ACC112 (cell line): ENCODE results near the gene FLOT2.

Experiments
- H2AFZ ChIP-seq: fragments of 200-600 bp; sonication (generic); one replicate; pipeline ENCODE4 v1.6.0; 2017; ENCODE audit warnings: antibody characterized with exemption, low read length; ENCODE audit not compliant: unreplicated experiment
- H3K27ac ChIP-seq: fragments of 200-600 bp; sonication (generic); 2 replicates; pipeline ENCODE4 v1.5.1; 2014; ENCODE audit warnings: low read depth, mild to moderate bottlenecking, antibody characterized with exemption, low read length, moderate library complexity
- H3K27me3 ChIP-seq: fragments of 200-600 bp; sonication (generic); 2 replicates; pipeline ENCODE4 v1.6.1; 2014; ENCODE audit warnings: mild to moderate bottlenecking, antibody characterized with exemption, low read length, moderate library complexity, mixed read lengths; ENCODE audit not compliant: insufficient read depth
- H3K36me3 ChIP-seq: fragments of 200-600 bp; sonication (generic); 2 replicates; pipeline ENCODE4 v1.6.1; 2016; ENCODE audit warnings: mild to moderate bottlenecking, antibody characterized with exemption, low read length, moderate library complexity, mixed read lengths; ENCODE audit not compliant: insufficient read depth
- H3K4me1 ChIP-seq: fragments of 200-600 bp; sonication (generic); one replicate; pipeline ENCODE4 v1.6.1; 2016; ENCODE audit warnings: low read length, mixed read lengths; ENCODE audit not compliant: insufficient read depth, unreplicated experiment, control insufficient read depth
- H3K4me3 ChIP-seq: fragments of 200-600 bp; sonication (generic); 2 replicates; pipeline ENCODE4 v1.5.1; 2014; ENCODE audit warnings: mild to moderate bottlenecking, low read depth, low read length
- H3K79me2 ChIP-seq: fragments of 200-600 bp; sonication (generic); one replicate; pipeline ENCODE4 v1.6.0; 2016; ENCODE audit warnings: low read length; ENCODE audit not compliant: control insufficient read depth, unreplicated experiment, insufficient read depth

The FLOT2 gene, protein sequence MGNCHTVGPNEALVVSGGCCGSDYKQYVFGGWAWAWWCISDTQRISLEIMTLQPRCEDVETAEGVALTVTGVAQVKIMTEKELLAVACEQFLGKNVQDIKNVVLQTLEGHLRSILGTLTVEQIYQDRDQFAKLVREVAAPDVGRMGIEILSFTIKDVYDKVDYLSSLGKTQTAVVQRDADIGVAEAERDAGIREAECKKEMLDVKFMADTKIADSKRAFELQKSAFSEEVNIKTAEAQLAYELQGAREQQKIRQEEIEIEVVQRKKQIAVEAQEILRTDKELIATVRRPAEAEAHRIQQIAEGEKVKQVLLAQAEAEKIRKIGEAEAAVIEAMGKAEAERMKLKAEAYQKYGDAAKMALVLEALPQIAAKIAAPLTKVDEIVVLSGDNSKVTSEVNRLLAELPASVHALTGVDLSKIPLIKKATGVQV

GRCh38 chr17:28896884-28897768, at the start of gene FLOT2:
FLOT2 (minus strand) TSS chr17:28897733; CDS start chr17:28897574, 159 bp downstream.
- peak within 1 kb of the TSS; percentile 96 for H3K4me3 ChIP-seq
- H3K4me1 ChIP-seq = peaks cover 29% of the 10 kb centered on the region
- peaks cover 15% of the 10 kb centered on the region for H3K79me2 ChIP-seq
- H2AFZ ChIP-seq = peak within 1 kb of the TSS; percentile 76
- H3K27me3 ChIP-seq = no peaks in the 10 kb centered on the region
- H3K36me3 ChIP-seq = no peaks in the 10 kb centered on the region
- no peak within 1 kb of the TSS for H3K27ac ChIP-seq

GRCh38 chr17:28946239-28946638, 48.7 kb upstream of the FLOT2 start:
- peaks cover 92% of the 10 kb centered on the region for H3K79me2 ChIP-seq
- peaks cover 9% of the 10 kb centered on the region; the same call in 1 of the 2 replicates for H3K36me3 ChIP-seq
- no peak overlapping the region for H2AFZ ChIP-seq
- peak overlapping the region; percentile 88 for H3K27ac ChIP-seq
- H3K4me3 ChIP-seq = peak overlapping the region; percentile 58
- H3K27me3 ChIP-seq = no peaks in the 10 kb centered on the region
- peaks cover 36% of the 10 kb centered on the region for H3K4me1 ChIP-seq

DNA sequence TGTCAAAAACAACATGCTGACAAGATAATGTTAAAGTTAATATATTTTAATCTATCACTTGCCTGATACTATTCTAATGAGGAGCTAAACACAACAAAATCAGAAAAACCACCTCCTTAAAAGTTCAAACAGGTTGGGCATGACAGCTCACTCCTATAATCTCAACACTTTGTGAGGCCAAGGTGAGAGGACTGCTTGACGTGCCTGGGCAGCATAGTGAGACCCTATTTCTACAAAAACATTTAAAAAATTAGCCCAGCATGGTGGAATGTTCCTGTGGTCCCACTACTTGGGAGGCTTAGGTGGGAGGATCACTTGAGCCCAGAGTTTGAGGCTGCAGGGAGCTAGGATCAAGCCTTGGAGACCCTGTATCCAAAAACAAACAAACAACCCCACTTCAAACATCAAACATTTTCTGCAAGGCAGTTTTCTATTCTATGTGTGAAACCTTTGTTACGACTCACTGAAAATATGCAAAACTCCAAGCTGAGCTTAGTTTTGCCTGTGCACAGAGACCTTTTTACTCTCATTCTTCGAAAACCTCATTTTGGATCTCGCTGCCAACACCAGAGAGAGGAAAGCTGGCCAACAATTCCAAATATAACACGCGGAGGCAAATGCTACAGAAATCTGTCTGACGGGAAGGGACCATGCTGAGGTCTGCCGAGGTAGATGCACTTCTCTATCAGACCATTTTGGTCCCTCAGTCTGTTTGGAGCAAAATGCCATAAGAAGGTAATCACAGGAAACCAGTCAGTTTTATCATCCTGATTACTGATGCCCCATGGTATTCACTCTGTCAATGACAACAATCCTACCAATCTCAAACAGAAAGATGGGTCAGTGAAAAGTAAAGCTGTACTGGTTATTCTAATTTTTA, 47.6 kb upstream of the FLOT2 start:
- H3K27ac ChIP-seq = peak overlapping the region; percentile 88
- H3K79me2 ChIP-seq = peaks cover 95% of the 10 kb centered on the region
- H3K4me1 ChIP-seq = peaks cover 36% of the 10 kb centered on the region
- no peaks in the 10 kb centered on the region for H3K27me3 ChIP-seq
- H3K36me3 ChIP-seq = peaks cover 9% of the 10 kb centered on the region; the same call in 1 of the 2 replicates
- H2AFZ ChIP-seq = no peak overlapping the region
- peak overlapping the region; percentile 58 for H3K4me3 ChIP-seq

- Histone ChIP-seq H3K4me3 (no peak overlapping the region), H3K79me2 (peaks cover 96% of the 10 kb centered on the region), H3K27ac (peak overlapping the region; percentile 88; the same call in 1 of the 2 replicates), H2AFZ (no peak overlapping the region), H3K27me3 (no peaks in the 10 kb centered on the region), H3K36me3 (peaks cover 9% of the 10 kb centered on the region; the same call in 1 of the 2 replicates), H3K4me1 (peaks cover 36% of the 10 kb centered on the region)
These were observed 46.8 kb upstream of the FLOT2 start for GRCh38 chr17:28944343-28944742.

DNA sequence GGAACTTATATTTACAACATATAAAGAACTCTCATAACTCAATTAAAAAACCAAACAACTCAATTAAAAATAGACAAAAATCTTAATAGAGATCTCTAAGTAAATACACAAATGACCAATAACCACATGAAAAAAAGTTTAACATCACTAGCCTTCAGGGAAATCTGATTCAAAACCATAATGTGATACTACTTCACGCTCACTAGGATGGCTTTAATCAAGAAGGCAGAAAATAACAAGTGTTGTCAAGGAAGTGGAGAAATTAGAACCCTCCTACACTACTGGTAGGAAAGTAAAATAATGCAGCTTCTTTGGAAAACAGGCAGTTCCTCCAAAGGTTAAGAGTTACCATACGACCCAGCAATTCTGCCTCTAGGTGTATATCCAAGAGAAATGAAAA, 45.4 kb upstream of the FLOT2 start:
- Histone ChIP-seq H3K4me1 (peaks cover 39% of the 10 kb centered on the region), H3K79me2 (peaks cover 96% of the 10 kb centered on the region), H3K4me3 (no peak overlapping the region), H3K36me3 (peaks cover 9% of the 10 kb centered on the region; the same call in 1 of the 2 replicates), H3K27ac (no peak overlapping the region), H2AFZ (no peak overlapping the region), H3K27me3 (no peaks in the 10 kb centered on the region)

GRCh38 chr17:28941251-28941650, 43.7 kb upstream of the FLOT2 start:
- H2AFZ ChIP-seq = no peak overlapping the region
- H3K79me2 ChIP-seq = peaks cover 94% of the 10 kb centered on the region
- H3K36me3 ChIP-seq = peaks cover 9% of the 10 kb centered on the region; the same call in 1 of the 2 replicates
- H3K27me3 ChIP-seq = no peaks in the 10 kb centered on the region
- H3K4me3 ChIP-seq = no peak overlapping the region
- H3K27ac ChIP-seq = no peak overlapping the region
- H3K4me1 ChIP-seq = peaks cover 33% of the 10 kb centered on the region

DNA sequence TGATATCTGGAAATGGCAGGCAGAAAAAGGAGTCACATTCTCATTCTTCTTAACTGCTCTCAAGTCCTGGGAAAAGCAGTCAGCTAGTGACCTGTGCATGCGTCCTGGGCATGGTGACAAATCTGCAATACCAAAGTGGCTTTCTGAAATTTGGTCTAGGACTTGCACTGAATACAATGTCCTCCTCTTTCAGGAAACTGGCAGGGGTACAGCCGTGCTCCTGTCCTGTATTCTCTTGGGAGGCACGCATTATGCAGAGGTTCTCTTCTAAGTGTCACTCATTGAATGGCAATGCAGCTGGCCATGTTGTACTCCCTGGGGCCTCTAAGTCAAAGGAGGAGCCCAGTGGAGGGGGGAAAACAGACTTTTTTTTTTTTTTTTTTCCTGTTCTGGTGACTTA, 43.1 kb upstream of the FLOT2 start:
- Histone ChIP-seq H3K79me2 (peaks cover 94% of the 10 kb centered on the region), H3K27ac (no peak overlapping the region), H3K4me3 (no peak overlapping the region), H2AFZ (no peak overlapping the region), H3K36me3 (peaks cover 14% of the 10 kb centered on the region), H3K27me3 (no peaks in the 10 kb centered on the region), H3K4me1 (peaks cover 27% of the 10 kb centered on the region)

- peaks cover 22% of the 10 kb centered on the region for H3K4me1 ChIP-seq
- H3K27ac ChIP-seq = no peak overlapping the region
- H3K79me2 ChIP-seq = peaks cover 91% of the 10 kb centered on the region
- H3K36me3 ChIP-seq = peaks cover 16% of the 10 kb centered on the region
- no peaks in the 10 kb centered on the region for H3K27me3 ChIP-seq
- no peak overlapping the region for H2AFZ ChIP-seq
- no peak overlapping the region for H3K4me3 ChIP-seq
These were observed 42.6 kb upstream of the FLOT2 start for GRCh38 chr17:28940142-28940541.

- Histone ChIP-seq H2AFZ (no peak overlapping the region), H3K27me3 (no peaks in the 10 kb centered on the region), H3K27ac (no peak overlapping the region), H3K4me1 (peaks cover 18% of the 10 kb centered on the region), H3K79me2 (peaks cover 89% of the 10 kb centered on the region), H3K4me3 (no peak overlapping the region), H3K36me3 (peaks cover 13% of the 10 kb centered on the region)
These were observed 41.0 kb upstream of the FLOT2 start for GRCh38 chr17:28938552-28938951.
